HEK293T (cell line): ENCODE measurements around the gene CENATAC.
"Not testable (repeated sequence)": the region's sequence is repeated elsewhere in the genome, so short reads cannot be mapped to it uniquely, and the experiment has no call there.

ENCODE experiments used
- CTCF ChIA-PET: fragments of 350-600 bp; formaldehyde crosslinking; extraction: SDS; loops from one replicate; lab custom pipeline; 2021; ENCODE audit warnings: antibody characterized with exemption, inconsistent platforms; lab: Yijun Ruan, JAX
- POLR2A ChIA-PET: fragments of 350-600 bp; formaldehyde crosslinking; extraction: SDS; loops from one replicate; lab custom pipeline; 2020; ENCODE audit warnings: antibody characterized with exemption, inconsistent platforms; lab: Yijun Ruan, JAX
- DNase-seq: peaks from one replicate; pipeline ENCODE4 v3.0.0; 2012; ENCODE audit warnings: mixed read lengths; ENCODE audit errors: extremely low spot score
- ARNT ChIP-seq: fragments of 450-650 bp; IDR thresholded peaks from 2 replicates; pipeline ENCODE4 v1.6.1; 2017; ENCODE audit warnings: mild to moderate bottlenecking
- BHLHE40 ChIP-seq: fragments of 450-650 bp; IDR thresholded peaks from 2 replicates; pipeline ENCODE4 v1.6.1; 2016; ENCODE audit warnings: mild to moderate bottlenecking, moderate library complexity, borderline replicate concordance
- CTBP1 ChIP-seq: fragments of 450-650 bp; IDR thresholded peaks from 2 replicates; pipeline ENCODE4 v1.6.1; 2016; ENCODE audit warnings: borderline replicate concordance
- ELF4 ChIP-seq: fragments of 450-650 bp; IDR thresholded peaks from 2 replicates; pipeline ENCODE4 v1.6.1; 2017; ENCODE audit warnings: antibody characterized with exemption
- FOXA1 ChIP-seq: fragments of 450-650 bp; IDR thresholded peaks from 2 replicates; pipeline ENCODE4 v1.6.1; 2016; ENCODE audit warnings: mild to moderate bottlenecking
- FOXK2 ChIP-seq: fragments of 450-650 bp; IDR thresholded peaks from 2 replicates; pipeline ENCODE4 v1.6.1; 2016; ENCODE audit warnings: mild to moderate bottlenecking
- FOXM1 ChIP-seq: fragments of 450-650 bp; IDR thresholded peaks from 2 replicates; pipeline ENCODE4 v1.6.1; 2017; ENCODE audit warnings: mild to moderate bottlenecking, borderline replicate concordance
- HDGF ChIP-seq: fragments of 450-650 bp; IDR thresholded peaks from 2 replicates; pipeline ENCODE4 v1.6.1; 2017; ENCODE audit warnings: antibody characterized with exemption, borderline replicate concordance
- L3MBTL2 ChIP-seq: fragments of 450-650 bp; conservative IDR thresholded peaks from 2 replicates; pipeline ENCODE4 v1.6.1; 2016; ENCODE audit warnings: mild to moderate bottlenecking
- LEF1 ChIP-seq: fragments of 450-650 bp; IDR thresholded peaks from 2 replicates; pipeline ENCODE4 v1.6.1; 2017; ENCODE audit warnings: mild to moderate bottlenecking, borderline replicate concordance
- NFRKB ChIP-seq: fragments of 450-650 bp; IDR thresholded peaks from 2 replicates; pipeline ENCODE4 v1.6.1; 2016; ENCODE audit warnings: mild to moderate bottlenecking, moderate library complexity
- PKNOX1 ChIP-seq: fragments of 450-650 bp; IDR thresholded peaks from 2 replicates; pipeline ENCODE4 v1.6.1; 2016
- SP1 ChIP-seq: fragments of 450-650 bp; IDR thresholded peaks from 2 replicates; pipeline ENCODE4 v1.6.1; 2017
- SUZ12 ChIP-seq: fragments of 450-650 bp; IDR thresholded peaks from 2 replicates; pipeline ENCODE4 v1.6.1; 2016; ENCODE audit warnings: mild to moderate bottlenecking
- TARDBP ChIP-seq: fragments of 450-650 bp; IDR thresholded peaks from 2 replicates; pipeline ENCODE4 v1.6.1; 2016
- ZNF384 ChIP-seq: fragments of 450-650 bp; IDR thresholded peaks from 2 replicates; pipeline ENCODE4 v1.6.1; 2016

CENATAC gene

GRCh38 chr11:119054418-119054817 lies 56.5 kb downstream of the CENATAC start:
- POLR2A ChIA-PET = interaction anchor here (2.7 kb wide), 1 partner anchor 41 kb away, joined by 17 read pairs; a partner anchor contains a TSS
- no peak for DNase-seq
- TF ChIP-seq SP1 = no peak
- no peak for TF ChIP-seq NFRKB
- no peak for TF ChIP-seq ELF4
- no peak for TF ChIP-seq FOXA1
- TF ChIP-seq L3MBTL2 = no peak
- no peak for TF ChIP-seq SUZ12
- TF ChIP-seq PKNOX1 = no peak
- TF ChIP-seq FOXM1 = no peak
- TF ChIP-seq ARNT = no peak
- TF ChIP-seq LEF1 = no peak
- no peak for TF ChIP-seq FOXK2
- no peak for TF ChIP-seq ZNF384
- no peak for TF ChIP-seq BHLHE40
- no peak for TF ChIP-seq CTBP1
- TF ChIP-seq HDGF = no peak
- no peak for TF ChIP-seq TARDBP
- CTCF ChIA-PET = no interaction called here

GRCh38 chr11:119055901-119056300 lies 58.0 kb downstream of the CENATAC start:
- CTCF ChIA-PET = interaction anchor here (0.8 to 1.3 kb wide), 3 partner anchors 9 to 118 kb away, joined by 4 to 7 read pairs (median 4); partner anchors contain the start of gene VPS11
- DNase-seq = no peak
- POLR2A ChIA-PET = interaction anchor here (0.6 to 2.9 kb wide), 15 partner anchors 8 to 265 kb away, joined by 3 to 28 read pairs (median 5); partner anchors contain the start of genes C2CD2L, CENATAC, DDX6 and HMBS
- TF ChIP-seq PKNOX1 (no peak), ZNF384 (no peak), BHLHE40 (no peak), L3MBTL2 (no peak)

GRCh38 chr11:119056421-119056999 lies 58.6 kb downstream of the CENATAC start:
- DNase-seq = peak; percentile 33

DNA sequence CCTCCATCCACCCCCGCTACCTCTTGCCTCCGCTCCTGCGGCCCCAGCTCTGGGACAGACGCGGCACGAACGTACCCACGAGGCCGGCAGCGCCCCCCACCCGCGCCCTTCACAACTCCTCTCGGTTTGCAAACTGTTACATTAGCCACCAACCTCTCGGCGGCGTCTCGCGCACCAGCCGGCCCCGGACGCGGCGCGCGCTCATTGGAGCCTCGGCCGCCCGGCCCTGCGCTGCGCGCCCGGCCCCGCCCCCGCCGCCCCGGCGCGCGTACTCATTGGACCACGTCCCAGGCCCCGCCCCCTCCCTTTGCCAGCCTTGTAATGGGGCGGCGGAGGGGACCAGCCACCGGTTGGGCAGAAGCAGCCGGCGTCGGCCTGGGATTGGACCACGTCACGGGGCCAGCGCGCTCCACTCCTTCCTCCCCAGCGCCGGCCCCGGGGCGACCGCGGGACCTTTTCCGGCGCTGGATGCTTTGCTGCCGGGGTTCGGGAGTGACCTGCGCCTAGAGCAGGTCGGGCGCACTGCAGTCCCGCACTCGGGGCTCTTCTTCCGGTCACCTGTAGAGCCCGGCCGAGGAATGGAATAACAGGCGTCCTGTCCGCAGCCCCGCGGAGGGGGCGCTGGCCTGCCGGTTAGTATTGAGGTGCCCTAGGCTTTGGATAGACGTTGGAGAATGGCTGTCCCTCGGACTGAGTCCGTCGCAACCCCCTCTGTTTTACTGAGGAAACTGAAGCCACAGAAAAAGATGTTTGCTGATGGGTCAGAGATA lies 59.2 kb downstream of the CENATAC start, which contains the start of gene HYOU1:
Gene HYOU1, minus strand, starts transcription at position 206 of the 770 bp plus-strand sequence. CDS start 1,045 bp downstream, outside the sequence.
- ChIA-PET POLR2A (interaction anchor here (1.0 to 2.9 kb wide), 12 partner anchors 9 to 67 kb away, joined by 3 to 28 read pairs (median 6); partner anchors contain the start of genes C2CD2L, CENATAC, DPAGT1 and HMBS), CTCF (interaction anchor here (1.3 kb wide), 2 partner anchors 8 to 11 kb away, joined by 4 read pairs; partner anchors contain the start of gene VPS11)

More at GRCh38 chr11:119056421-119056999, 58.6 kb downstream of the CENATAC start:
- ChIA-PET CTCF (interaction anchor here (1.3 kb wide), 2 partner anchors 9 to 11 kb away, joined by 4 read pairs; partner anchors contain the start of gene VPS11), POLR2A (interaction anchor here (0.6 to 2.9 kb wide), 16 partner anchors 9 to 265 kb away, joined by 3 to 28 read pairs (median 4); partner anchors contain the start of genes C2CD2L, CENATAC, DDX6 and DPAGT1)
- TF ChIP-seq FOXA1 = no peak
- no peak for TF ChIP-seq NFRKB
- TF ChIP-seq ELF4 = no peak
- no peak for TF ChIP-seq BHLHE40
- TF ChIP-seq CTBP1 = no peak
- no peak for TF ChIP-seq ARNT
- no peak for TF ChIP-seq LEF1
- TF ChIP-seq FOXM1 = no peak
- TF ChIP-seq PKNOX1 = no peak
- TF ChIP-seq L3MBTL2 = no peak

DNA sequence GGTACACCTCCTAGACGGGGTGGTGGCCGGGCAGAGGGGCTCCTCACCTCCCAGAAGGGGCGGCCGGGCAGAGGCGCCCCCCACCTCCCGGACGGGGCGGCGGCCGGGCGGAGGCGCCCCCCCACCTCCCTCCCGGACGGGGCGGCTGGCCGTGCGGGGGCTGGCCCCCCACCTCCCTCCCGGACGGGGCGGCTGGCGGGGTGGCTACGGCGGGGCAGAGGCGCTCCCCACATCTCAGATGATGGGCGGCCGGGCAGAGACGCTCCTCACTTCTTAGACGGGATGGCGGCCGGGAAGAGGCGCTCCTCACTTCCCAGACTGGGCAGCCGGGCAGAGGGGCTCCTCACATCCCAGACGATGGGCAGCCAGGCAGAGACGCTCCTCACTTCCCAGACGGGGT lies 61.2 kb downstream of the CENATAC start:
- POLR2A ChIA-PET, CTCF ChIA-PET, DNase-seq: not testable (repeated sequence)

More for the DNA sequence above, 59.2 kb downstream of the CENATAC start, which contains the start of gene HYOU1:
- TF ChIP-seq L3MBTL2 (peak; percentile 58), BHLHE40 (no peak), ARNT (no peak), ELF4 (no peak), CTBP1 (no peak), FOXK2 (no peak)
- DNase-seq = peak; percentile 96

DNA sequence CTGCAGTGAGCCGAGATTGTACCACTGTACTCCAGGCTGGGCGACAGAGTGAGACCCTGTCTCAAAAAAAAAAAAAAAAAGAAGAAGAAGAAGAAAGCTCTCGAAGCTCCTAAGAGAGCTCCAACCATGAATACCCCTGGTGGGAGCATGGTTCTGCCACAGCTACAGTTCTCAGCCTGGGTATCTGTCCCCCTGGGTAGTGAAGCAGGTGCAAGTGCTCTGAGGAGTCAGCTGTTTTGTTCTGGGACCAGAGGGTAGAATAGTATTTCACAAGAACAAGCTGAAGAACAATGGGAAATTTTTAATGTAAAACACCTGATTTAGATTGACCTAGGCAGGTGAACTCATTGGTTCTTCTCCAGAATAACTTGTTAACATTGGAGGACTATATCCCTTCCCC lies 63.3 kb downstream of the CENATAC start:
- DNase-seq = no peak
- ChIA-PET POLR2A (no interaction called here), CTCF (interaction anchor here (0.6 kb wide), 1 partner anchor 77 kb away, joined by 6 read pairs; no protein-coding TSS in a partner anchor)
- TF ChIP-seq ARNT = no peak
- TF ChIP-seq ZNF384 = no peak
- no peak for TF ChIP-seq FOXK2
- TF ChIP-seq CTBP1 = no peak
